CD4-positive, alpha-beta T cell treated with Interleukin-21 for 1 hour (primary cell): ENCODE results near the gene LYZL1.
"Not testable (repeated sequence)": the region's sequence is repeated elsewhere in the genome, so short reads cannot be mapped to it uniquely, and the experiment has no call there.

Experiments
- DNase-seq: peaks from one replicate; pipeline ENCODE4 v3.0.0-alpha.2; 2020

LYZL1 gene

DNA sequence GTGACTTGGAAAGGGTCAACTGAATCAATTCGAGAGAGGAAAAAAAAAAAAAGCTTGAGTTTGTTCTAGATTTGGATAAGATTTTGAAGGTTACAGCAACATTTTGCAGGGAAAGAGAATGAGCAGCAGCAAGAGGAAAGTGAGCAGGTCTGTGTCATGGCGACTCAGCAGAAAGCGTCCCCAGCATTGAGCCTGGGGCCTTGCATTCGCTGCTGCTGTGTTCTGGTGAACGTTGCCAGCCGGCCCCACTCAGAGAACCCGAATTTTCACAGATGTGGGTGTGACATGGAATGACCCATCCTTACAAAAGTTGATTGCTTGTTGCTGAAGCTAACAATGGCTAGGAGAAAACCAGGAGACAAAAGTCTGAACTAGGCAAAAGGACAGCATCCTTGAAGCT is 21.6 kb downstream of the LYZL1 start:
- not testable (repeated sequence) for DNase-seq

DNA sequence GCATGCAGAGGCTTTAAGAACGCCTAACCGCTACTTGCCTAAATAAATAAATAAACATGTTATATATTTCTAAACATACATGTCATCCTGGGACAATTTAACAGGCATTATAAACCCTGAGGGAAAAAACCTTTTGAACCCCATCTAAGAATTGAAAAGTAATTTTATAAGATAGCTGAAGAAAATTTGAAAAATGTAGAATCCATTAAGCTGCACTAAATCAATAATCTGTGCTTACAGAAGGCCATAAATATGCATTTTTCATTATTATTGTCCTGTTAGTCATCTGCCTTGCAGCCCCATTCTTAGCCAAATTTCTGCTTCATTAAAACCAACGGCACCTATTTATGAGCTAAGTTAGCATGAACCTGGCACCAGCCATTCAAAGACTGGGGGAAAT is 24.2 kb downstream of the LYZL1 start:
- DNase-seq = no peak

DNA sequence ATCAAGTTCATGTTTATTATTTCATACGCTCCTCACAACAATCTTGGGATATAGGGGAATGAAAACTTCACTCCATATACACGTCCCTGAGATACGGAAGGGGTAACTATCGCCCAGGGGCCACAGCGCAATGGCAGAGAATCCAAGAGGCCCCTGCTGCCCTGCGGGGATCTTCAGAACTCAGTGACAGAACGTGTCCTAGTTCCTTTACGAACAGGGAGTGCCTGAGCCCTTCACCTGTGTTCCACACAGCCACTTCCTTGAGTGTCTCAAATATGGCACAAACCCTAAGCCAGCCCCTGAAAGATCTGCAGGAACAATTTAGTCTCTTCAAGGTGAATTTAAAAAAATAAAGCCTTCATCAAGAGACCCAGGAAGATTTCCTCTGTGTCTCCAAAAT is 25.9 kb downstream of the LYZL1 start:
- no peak for DNase-seq

DNA sequence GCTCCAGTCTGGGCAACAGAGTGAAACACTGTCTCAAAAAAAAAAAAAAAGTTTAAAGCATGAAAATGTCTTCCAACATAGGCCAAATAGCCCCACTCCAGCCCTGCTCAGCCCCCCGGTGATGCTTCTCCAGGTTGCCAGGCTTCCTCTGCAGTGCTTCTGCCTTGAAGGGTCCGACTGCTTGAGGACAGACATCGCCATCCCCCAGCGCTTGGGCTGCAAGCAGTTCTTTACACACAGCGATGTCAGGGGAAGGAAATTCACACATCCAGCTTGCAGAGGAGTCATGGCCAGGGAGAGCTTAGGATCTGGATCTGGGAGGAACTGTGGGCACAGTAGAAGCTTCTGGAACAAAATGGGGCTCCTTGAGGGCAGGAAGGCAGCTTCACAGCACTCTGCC is 26.9 kb downstream of the LYZL1 start:
- DNase-seq = no peak

DNA sequence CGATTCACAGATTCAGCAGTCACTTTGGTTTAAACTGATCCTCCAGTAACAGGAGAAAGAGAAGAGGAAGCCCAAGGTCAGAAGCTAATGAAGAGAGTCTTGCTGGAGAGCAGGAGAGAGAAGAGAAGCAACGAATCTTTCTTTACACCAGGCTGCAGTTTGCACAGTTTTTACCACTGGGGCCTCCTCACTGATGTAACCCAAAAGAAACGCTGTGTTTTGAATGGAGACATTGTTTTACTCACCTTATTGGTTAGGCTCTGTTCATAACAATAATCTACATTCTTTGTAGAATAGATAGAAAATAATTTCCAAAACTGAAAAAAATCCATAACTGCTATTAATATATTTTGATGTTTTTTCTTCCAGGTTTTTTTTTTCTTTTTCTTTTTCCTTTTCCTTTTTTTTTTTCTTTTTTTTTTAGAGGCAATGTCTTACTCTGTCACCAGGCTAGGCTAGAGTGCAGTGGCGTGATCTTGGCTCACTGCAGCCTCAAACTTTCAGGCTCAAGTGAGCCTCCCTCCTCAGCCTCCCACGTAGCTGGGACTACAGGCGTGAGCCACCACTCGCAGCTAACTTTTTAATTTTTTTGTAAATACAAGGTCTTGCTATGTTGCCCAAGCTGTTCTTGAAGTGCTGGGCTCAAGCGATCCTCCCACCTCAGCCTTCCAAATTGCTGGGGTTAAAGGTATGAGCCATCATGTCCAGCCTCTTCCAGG is 27.6 kb downstream of the LYZL1 start:
- DNase-seq = no peak

DNA sequence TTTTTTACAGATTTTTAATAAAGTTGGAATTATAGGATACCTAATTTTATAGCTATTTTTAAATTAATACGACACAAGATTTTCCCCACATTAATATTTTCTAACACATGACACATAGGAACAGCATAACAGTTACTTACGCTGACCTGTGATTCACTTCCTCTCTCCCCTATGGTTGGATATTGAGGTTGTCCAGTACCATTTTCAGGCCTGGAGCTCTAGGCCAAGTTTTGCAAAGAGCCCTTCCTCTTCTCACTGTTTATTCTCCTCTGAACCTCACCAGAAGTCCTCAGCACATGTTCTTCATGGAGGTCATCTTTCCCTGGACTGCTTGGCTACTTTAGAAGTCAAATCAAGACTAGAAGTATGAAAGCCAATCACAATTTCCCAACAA is 28.2 kb downstream of the LYZL1 start:
- DNase-seq = no peak

DNA sequence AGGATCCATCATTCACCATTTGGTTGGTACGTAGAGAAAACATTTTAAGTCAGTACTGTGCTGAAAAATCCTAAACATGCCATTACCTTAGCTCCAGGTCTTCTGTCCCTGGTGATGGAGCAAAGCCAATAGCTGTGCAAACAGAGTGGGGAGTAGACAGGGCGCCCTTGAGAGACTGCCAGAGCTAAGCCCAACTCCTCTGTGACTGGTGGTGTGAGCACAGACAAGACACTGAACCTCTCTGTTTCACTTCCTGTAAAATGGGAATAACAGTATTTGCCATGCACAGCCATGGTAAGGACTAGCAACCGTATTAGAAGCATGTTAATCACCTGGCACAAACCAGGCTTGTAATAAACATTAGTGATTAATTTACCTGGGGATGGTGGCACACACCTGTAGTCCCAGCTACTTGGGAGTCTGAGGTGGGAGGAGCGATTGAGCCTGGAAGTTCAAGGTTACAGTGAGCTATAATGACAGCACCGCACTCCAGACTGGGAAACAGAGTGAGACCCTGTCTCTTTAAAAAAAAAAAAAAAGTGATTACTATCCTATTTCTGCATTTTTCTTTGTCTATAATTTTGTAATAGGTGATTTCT is 28.7 kb downstream of the LYZL1 start:
- no peak for DNase-seq

DNA sequence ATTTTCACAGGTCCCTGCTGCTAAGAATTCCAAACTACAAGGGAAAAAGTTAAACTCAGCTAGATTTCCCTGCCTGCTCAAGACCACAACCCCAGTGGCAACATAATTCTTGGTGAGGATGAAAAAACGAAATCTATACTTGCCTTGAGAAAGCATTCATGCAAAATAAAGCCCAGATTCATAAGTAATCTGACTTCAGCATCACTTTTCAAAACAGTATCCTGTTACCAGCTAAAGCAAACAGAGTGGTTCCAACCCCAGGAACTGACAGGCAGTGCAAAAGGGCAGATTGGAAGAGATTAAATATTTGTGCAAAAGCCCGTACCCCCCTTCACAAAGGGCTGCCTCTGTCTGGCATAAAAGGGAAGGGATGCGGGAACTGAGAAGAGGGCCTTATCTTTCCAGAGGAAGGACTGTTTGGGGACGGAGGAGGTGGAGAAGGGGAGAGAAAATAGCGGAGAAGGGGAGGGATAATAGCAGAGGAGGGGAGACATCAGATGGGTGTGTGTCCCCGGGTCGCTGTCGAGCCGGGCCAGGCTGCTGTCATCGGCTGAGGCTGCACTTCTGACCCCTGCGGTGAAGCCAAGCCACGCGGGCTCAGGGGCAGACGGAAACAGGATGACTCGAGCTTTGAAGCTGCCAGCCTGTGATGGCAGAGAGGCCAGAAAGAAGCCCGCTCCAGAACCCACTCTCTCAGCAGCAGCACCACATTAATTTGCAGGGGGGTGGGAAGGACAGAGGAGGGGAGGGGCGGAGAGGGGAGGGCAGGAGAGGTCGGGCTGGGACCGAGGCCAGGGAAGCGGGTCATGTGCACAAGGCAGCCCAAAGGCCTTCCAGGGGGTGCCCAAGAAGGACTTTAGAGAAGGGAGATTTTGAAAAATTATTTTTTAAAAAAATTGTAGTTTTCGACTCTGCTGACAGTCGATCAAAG is 29.5 kb downstream of the LYZL1 start:
- not testable (repeated sequence) for DNase-seq

DNA sequence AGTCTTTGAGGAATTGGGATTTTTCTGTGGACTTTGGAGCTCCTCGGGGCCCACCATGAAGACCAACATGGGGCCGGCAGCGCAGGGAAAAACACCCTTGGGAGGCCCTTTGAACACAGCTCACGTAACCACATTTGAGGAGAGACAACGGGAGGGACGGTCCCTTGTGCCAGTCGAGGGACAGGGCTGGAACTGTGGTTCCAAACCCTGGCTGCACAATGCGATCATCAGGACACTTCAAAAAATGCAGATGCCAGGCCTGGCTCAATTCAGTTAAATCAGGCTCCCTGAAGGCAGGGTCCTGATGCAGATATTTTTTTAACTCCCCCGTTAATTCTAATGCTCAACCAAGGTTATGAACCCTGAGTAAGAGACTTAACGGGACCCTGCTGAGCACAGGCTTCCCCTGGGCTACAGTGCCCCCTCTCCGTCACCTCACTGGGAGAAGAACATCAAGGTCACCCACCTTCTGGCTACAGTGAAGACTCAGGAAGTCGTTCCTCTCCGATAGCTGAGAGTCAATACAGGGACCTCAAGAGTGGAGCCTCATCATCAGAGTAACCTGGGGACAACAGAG is 30.4 kb downstream of the LYZL1 start:
- no peak for DNase-seq

DNA sequence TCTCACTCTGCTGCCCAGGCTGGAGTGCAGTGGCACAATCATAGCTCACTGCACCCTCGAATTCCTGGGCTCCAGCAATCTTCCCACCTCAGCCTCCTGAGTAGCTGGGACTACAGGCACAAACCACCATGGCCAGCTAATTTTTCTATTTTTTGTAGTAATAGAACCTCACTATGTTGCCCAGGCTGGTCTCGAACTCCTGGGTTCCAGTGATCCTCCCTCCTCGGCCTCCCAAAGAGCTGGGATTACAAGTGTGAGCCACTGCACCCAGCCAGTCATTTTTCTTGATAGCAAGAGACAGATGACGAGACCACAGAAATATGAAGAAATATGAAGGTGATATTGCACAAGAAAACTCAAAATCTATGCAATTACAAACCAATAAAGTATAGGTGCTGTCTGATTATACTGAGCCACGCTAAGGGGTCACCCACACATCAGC is 31.8 kb downstream of the LYZL1 start:
- not testable (repeated sequence) for DNase-seq

DNA sequence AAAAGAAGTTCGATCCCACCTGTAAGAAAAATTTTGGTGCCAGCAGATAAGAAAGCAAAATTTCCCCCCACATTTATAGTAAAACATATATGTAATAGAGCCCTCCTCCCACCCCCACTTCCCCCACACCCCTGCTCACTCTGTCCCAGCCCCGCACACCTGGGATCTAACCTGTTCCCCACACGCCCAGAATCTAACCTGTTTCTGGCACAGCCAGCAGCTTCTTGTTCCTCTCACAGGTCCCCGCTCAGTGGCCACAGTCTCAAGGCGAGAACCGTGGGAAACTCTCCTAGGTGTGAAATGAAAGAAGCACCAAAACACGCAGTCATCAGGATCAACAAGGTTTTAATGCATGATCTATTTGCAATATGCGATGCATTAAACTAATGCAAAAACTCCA is 32.8 kb downstream of the LYZL1 start:
- DNase-seq = no peak

DNA sequence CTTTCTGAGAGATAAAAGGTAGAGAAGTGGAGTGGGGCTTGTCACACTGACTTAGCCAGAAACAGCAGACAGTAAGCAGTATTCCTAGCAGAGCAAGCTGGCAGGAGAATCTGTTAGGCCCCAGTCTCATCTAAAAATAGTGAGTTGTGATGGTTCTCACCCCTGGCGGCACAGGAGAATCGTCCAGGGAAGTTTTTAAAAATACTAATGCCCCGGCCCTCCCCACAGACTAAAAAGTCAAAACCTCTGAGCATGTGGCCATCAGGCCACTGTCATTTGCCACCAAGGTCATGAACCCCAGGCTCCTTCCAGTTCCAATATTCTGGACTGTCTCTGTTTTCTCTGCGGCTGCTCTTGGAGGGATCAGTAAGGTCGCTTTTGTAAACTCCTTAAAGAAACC is 34.0 kb downstream of the LYZL1 start:
- no peak for DNase-seq

DNA sequence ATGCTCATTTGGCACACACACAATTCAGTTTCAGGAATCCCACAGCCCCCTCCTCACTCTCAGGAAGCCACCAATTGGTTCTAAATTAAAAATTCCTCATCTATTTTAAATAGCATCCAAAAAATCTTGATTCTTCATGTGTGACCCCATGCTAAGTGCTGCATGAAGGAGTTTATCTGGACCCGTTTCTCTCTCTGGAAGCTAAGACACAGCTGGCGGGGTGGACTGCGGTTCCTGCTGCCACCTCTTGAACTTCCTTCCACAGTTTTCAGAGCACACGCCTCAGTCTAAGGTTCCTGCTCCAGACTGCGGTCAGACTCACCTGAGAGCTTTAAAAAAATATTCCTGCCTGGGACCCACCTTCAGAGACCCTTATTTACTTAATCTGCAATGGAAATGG is 34.5 kb downstream of the LYZL1 start:
- DNase-seq = no peak

DNA sequence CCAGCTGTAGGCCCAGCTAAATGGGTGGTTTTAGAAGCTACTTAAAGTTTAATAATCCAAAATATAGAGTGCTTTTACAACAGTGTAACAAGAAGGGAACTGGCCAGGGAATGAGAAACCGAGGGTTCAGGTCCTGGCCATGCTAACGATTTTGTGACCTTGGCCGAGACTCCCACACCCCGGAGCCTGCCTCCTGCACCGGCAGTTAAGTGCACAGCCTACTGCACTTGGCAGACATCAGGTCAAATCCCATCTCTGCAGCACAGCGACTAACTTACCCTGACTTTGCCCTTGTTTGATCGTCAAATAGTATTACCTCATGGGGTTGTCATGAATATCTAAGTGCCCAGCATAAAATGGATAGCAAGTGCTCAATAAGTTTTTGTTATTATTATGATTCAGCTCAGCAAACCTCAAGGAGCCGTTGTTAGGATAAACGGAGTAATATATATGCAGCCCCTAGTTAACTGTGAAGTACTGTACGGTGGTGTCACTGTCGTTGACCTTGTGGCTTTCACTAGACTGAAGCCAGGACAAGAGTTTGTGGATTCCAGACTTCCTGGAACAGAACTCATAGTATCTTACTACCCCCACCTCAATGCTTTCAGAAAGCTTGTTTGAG is 35.5 kb downstream of the LYZL1 start:
- DNase-seq = no peak

DNA sequence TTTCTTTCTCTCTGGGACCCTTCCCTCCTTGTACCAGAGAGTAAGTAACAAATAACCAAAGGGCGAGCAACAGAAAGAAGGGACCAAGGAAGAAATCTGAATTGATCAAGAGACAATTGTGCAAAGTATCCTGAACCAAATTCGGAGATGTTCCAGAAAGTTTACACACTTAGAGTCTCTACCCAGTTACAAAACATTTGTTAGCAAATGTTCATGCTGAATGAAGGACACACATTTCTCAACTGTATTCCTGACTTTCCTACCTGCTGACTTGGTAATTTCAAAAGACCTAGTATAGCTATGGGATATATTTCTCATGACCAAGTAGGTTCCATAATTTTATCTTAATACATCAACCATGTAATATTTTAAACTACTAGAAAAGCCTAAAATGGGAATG is 37.4 kb downstream of the LYZL1 start:
- DNase-seq = no peak

DNA sequence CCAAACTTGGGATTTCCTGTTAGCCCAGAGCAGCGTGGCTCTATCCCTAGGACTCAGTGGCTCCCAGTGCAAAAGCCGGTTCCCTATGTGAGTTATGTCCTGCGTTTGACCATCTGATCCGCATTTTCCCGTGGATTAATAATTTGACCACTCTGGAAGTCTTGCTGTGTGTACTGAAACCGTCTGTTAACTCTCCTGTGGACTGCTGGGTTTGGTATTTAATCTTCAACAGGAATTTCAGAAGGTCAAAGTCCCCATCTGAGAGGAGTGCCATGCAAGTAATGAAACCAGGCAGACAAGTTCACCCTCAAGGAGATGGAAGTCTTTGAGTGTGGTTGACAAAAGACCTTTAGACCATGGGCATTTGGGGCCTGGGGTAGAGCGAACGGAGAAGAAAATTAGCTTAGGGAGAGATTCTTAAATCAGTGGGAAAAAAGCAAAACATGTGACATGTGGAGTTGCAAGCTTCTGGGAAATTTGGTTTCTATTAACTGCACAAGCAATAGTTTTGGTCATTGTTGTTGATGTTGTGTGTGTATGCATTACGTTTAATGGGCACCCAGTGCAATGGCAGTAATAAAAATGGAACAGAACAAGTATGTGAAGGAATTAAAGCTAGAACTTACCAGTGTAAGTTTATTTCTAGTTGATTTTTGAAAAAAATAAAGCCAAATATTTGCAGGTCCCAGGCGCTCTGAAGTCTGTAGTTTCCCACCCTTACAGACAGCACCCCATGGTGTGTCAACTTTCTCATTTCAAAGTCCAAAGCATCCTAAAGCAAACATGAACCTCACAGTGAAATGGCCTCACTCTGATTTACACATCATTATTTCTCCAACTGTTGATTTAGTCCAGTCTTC is 38.2 kb downstream of the LYZL1 start:
- no peak for DNase-seq

DNA sequence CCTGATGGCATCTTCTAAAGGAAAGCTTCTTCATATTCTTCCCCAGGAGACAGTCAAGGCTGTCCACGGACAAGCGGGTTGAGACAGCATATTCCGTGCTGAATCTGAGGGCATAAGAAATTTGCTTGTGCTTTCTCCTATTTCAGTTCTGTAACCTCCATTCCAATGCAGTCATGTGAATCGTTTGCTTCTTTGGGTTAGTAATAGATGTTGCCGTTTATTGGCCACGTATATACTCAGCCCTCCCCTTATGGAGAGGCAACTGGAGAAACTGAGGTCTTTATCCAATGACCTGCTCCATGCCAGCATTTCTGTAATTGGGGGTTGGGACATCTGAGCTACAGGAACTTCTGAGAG is 38.9 kb downstream of the LYZL1 start:
- DNase-seq = no peak

DNA sequence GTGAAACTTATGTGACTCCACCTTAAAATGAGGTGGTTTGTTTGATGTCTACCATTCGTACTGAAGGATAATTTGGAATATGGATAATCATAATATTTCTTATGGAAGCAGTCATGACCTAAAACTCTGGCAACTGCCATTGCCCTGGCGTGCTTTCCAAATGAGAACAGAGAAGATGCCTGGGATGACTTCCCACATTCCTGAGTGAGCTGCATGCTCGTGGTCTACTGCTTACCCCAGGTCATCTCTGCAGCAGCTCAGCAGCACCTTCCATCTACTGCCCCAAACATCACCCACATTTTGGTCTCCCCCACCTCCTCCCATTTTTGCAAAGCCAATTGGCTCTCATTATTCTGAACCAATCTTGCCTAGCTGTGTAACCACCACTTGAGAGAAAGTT is 40.1 kb downstream of the LYZL1 start:
- DNase-seq = no peak

DNA sequence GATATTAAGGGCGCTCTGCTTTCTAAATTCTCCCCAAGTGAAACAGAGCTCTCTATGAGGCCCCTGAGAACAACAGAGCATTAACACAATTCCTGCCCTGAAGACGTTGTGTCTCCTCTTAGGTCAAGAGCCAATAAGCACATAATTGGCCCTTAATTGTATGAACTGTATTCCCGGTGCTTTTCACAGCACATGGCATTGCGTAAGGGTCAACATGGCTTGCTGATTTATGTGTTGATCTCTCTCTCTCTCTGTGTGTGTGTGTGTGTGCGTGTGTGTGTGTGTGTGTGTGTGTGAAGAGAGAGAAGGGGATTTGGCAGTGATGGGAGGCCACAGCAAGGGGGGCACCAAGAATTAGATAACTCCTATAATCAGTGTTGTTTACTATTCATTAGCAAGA is 40.5 kb downstream of the LYZL1 start:
- no peak for DNase-seq

DNA sequence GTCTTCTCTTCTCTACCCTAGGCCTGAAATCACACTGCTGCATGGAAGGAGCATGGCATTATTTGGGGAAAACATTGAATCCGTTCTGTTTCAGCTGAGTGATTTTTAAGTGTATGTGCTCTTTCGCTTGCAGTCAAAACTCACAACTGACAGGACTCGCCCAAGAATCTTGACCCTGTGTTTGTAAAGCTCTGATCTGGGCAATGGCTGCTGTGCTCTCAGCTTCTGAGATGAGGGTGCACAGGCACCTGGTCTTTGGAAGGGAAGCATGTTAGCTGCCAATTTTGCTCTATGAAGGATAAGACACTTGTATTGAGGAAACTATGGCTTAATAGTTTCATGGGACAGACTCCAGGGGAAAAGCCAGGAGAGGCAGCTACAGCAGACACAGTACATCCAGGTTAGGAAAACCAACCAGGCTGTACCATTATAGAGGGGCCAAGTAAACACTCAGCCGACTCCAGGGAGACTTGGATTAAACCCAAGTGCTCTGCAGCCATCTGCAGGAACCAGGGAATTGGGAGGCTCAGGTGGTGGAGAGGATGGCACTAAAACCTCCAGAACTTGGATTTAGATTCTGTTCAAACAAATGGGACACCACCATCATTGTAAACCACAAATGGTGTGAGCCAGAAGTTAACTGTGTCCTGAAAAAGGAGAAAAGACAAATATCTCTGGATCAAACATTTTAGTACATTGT is 43.3 kb downstream of the LYZL1 start:
- DNase-seq = no peak

DNA sequence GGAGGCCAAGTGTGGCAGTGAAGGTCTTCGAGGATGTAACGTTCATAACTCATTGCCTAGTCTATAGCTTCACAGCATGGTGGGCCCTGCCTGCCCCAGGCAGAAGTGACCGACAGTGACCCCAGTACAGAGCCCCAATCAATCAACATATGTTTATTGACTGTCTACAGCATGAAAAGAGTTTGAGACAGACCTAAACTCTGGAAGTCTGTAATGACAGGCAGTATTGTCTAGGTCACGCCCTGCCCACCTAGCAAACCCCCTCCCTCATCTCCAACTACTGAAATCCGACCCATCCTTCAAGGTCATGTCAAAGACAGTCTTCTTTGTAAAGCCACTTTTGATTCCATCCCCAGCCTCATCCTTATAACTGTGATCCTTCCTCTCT is 43.9 kb downstream of the LYZL1 start:
- no peak for DNase-seq

DNA sequence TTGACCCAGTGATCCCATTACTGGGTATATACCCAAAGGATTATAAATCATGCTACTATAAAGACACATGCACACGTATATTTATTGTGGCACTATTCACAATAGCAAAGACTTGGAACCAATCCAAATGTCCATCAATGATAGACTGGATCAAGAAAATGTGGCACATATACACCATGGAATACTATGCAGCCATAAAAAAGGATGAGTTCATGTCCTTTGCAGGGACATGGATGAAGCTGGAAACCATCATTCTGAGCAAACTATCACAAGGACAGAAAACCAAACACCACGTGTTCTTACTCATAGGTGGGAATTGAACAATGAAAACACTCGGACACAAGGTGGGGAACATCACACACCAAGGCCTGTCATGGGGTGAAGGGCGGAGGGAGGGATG is 48.7 kb downstream of the LYZL1 start:
- DNase-seq = not testable (repeated sequence)
